IgD-negative memory B cell (primary cell): Measurements from ENCODE around the gene ALKBH5. TPM values are rescaled to one million over a fixed set of nuclear protein-coding genes. Genes with fewer than 3 reads are reported as not detected.
A peak's percentile ranks its signal among the peaks of the same experiment; 100 is the strongest.
"Not testable (repeated sequence)": the region's sequence is repeated elsewhere in the genome, so short reads cannot be mapped to it uniquely, and the experiment has no call there.

Experiments
- H3K27ac Mint-ChIP-seq, 3 donors: one replicate each; pipeline ENCODE4 v1.8.0; 2020 to 2022; ENCODE audit warnings: mild to moderate bottlenecking in 3 of 3, mixed read lengths in 3 of 3, moderate library complexity in 1 of 3
- H3K27me3 Mint-ChIP-seq: one replicate; pipeline ENCODE4 v1.8.0; 2021; ENCODE audit warnings: mixed read lengths
- H3K36me3 Mint-ChIP-seq: one replicate; pipeline ENCODE4 v1.8.0; 2020; ENCODE audit warnings: mild to moderate bottlenecking, mixed read lengths
- H3K4me1 Mint-ChIP-seq, 3 donors: one replicate each; pipeline ENCODE4 v1.8.0; 2020 to 2022; ENCODE audit warnings: mixed read lengths in 3 of 3, mild to moderate bottlenecking in 1 of 3
- H3K4me3 Mint-ChIP-seq, 4 donors: one replicate each; pipeline ENCODE4 v1.8.0; 2020 to 2022; ENCODE audit warnings: mild to moderate bottlenecking in 4 of 4, mixed read lengths in 4 of 4, moderate library complexity in 3 of 4
- H3K9me3 Mint-ChIP-seq, 3 donors: one replicate each; pipeline ENCODE4 v1.8.0; 2020 to 2021; ENCODE audit warnings: mixed read lengths in 3 of 3, mild to moderate bottlenecking in 1 of 3
- polyA plus RNA-seq: library from polyadenylated mRNA; unstranded; fragments of 300-500 nt; fragmentation: Illumina TruSeq; gene quantifications from one replicate; pipeline ENCODE4 v1.2.3, GENCODE V29; 2021

ALKBH5 gene
- polyA plus RNA-seq, 1 donor from 2014 or later, result 144 TPM

- Mint-ChIP-seq H3K27ac (peak overlapping the region in 1 of 3 donors; percentile 60), H3K4me3 (no peak overlapping the region), H3K9me3 (no peaks in the 10 kb centered on the region), H3K27me3 (no peaks in the 10 kb centered on the region), H3K36me3 (no peaks in the 10 kb centered on the region), H3K4me1 (peaks cover 0 to 7% (median 2%) of the 10 kb centered on the region in 3 donors)
Observed at GRCh38 chr17:18205861-18206260, 22.2 kb downstream of the ALKBH5 start.

GRCh38 chr17:18206962-18207361, 23.3 kb downstream of the ALKBH5 start:
- peaks cover 0 to 2% (median 0%) of the 10 kb centered on the region in 3 donors for H3K4me1 Mint-ChIP-seq
- H3K27me3 Mint-ChIP-seq, result no peaks in the 10 kb centered on the region
- H3K4me3 Mint-ChIP-seq, result no peak overlapping the region
- H3K27ac Mint-ChIP-seq, result no peak overlapping the region
- H3K36me3 Mint-ChIP-seq, result no peaks in the 10 kb centered on the region
- H3K9me3 Mint-ChIP-seq, result no peaks in the 10 kb centered on the region

GRCh38 chr17:18208092-18208491, 24.5 kb downstream of the ALKBH5 start:
- H3K4me1 Mint-ChIP-seq, result no peaks in the 10 kb centered on the region

GRCh38 chr17:18213666-18214270, 30.1 kb downstream of the ALKBH5 start:
- H3K27ac Mint-ChIP-seq, result no peak overlapping the region
- H3K9me3 Mint-ChIP-seq, result no peaks in the 10 kb centered on the region
- H3K4me1 Mint-ChIP-seq, result peaks cover 0 to 1% (median 0%) of the 10 kb centered on the region in 3 donors
- no peak overlapping the region for H3K4me3 Mint-ChIP-seq
- H3K27me3 Mint-ChIP-seq, result no peaks in the 10 kb centered on the region
- H3K36me3 Mint-ChIP-seq, result no peaks in the 10 kb centered on the region

More at GRCh38 chr17:18208092-18208491, 24.5 kb downstream of the ALKBH5 start:
- peak overlapping the region in 1 of 4 donors; percentile 55 for H3K4me3 Mint-ChIP-seq
- H3K27ac Mint-ChIP-seq, result no peak overlapping the region
- H3K27me3 Mint-ChIP-seq, result no peaks in the 10 kb centered on the region
- H3K36me3 Mint-ChIP-seq, result no peaks in the 10 kb centered on the region
- H3K9me3 Mint-ChIP-seq, result no peaks in the 10 kb centered on the region

GRCh38 chr17:18216906-18217305, 33.3 kb downstream of the ALKBH5 start:
- H3K27me3 Mint-ChIP-seq, H3K4me1 Mint-ChIP-seq, H3K4me3 Mint-ChIP-seq, H3K9me3 Mint-ChIP-seq, H3K36me3 Mint-ChIP-seq: not testable (repeated sequence)
- H3K27ac Mint-ChIP-seq, result peak overlapping the region in 1 of 3 donors; percentile 59

GRCh38 chr17:18217412-18218015, 33.9 kb downstream of the ALKBH5 start:
- Mint-ChIP-seq H3K4me1 (peaks cover 0 to 1% (median 0%) of the 10 kb centered on the region in 3 donors), H3K36me3 (no peaks in the 10 kb centered on the region), H3K27ac (peak overlapping the region in 1 of 3 donors; percentile 11), H3K27me3 (no peaks in the 10 kb centered on the region), H3K9me3 (no peaks in the 10 kb centered on the region), H3K4me3 (no peak overlapping the region)

GRCh38 chr17:18218756-18219415, 35.3 kb downstream of the ALKBH5 start:
- H3K9me3 Mint-ChIP-seq, result no peaks in the 10 kb centered on the region

GRCh38 chr17:18224053-18224386, 40.4 kb downstream of the ALKBH5 start:
- Mint-ChIP-seq H3K4me1 (peaks cover 0 to 10% (median 10%) of the 10 kb centered on the region in 3 donors), H3K27ac (peak overlapping the region in 1 of 3 donors; percentile 13), H3K4me3 (no peak overlapping the region), H3K9me3 (no peaks in the 10 kb centered on the region), H3K27me3 (no peaks in the 10 kb centered on the region), H3K36me3 (no peaks in the 10 kb centered on the region)

More at GRCh38 chr17:18218756-18219415, 35.3 kb downstream of the ALKBH5 start:
- Mint-ChIP-seq H3K27ac (no peak overlapping the region), H3K27me3 (no peaks in the 10 kb centered on the region), H3K36me3 (no peaks in the 10 kb centered on the region), H3K4me1 (peaks cover 0 to 1% (median 0%) of the 10 kb centered on the region in 3 donors), H3K4me3 (no peak overlapping the region)

- peak overlapping the region in 3 of 4 donors; percentile 70 to 86 (median 70) for H3K4me3 Mint-ChIP-seq
- no peaks in the 10 kb centered on the region for H3K9me3 Mint-ChIP-seq
- no peaks in the 10 kb centered on the region for H3K36me3 Mint-ChIP-seq
- H3K27ac Mint-ChIP-seq, result peak overlapping the region in 2 of 3 donors; percentile 62 to 71
- peaks cover 0 to 10% (median 10%) of the 10 kb centered on the region in 3 donors for H3K4me1 Mint-ChIP-seq
- no peaks in the 10 kb centered on the region for H3K27me3 Mint-ChIP-seq
Observed at GRCh38 chr17:18224387-18225120, 40.9 kb downstream of the ALKBH5 start.

- H3K4me3 Mint-ChIP-seq, result peak within 1 kb of the TSS; percentile 75 to 96 (median 94)
- H3K9me3 Mint-ChIP-seq, result no peaks in the 10 kb centered on the region
- H3K27me3 Mint-ChIP-seq, result no peaks in the 10 kb centered on the region
- H3K4me1 Mint-ChIP-seq, result peaks cover 0 to 10% (median 10%) of the 10 kb centered on the region in 3 donors
- H3K27ac Mint-ChIP-seq, result peak within 1 kb of the TSS; percentile 62 to 89 (median 80)
- H3K36me3 Mint-ChIP-seq, result no peaks in the 10 kb centered on the region
Observed at GRCh38 chr17:18225121-18225641, 41.6 kb downstream of the ALKBH5 start, which contains the start of gene LLGL1. Gene LLGL1 (plus strand): TSS chr17:18225635. CDS start chr17:18225683, 48 bp downstream.

- H3K27ac Mint-ChIP-seq, result peak overlapping the region in 2 of 3 donors; percentile 80 to 89
- no peaks in the 10 kb centered on the region for H3K36me3 Mint-ChIP-seq
- H3K9me3 Mint-ChIP-seq, result no peaks in the 10 kb centered on the region
- H3K27me3 Mint-ChIP-seq, result no peaks in the 10 kb centered on the region
- peak overlapping the region; percentile 75 to 96 (median 94) for H3K4me3 Mint-ChIP-seq
- H3K4me1 Mint-ChIP-seq, result peaks cover 0 to 10% (median 10%) of the 10 kb centered on the region in 3 donors
Observed at GRCh38 chr17:18225642-18226283, 42.1 kb downstream of the ALKBH5 start.

GRCh38 chr17:18226284-18226945, 42.8 kb downstream of the ALKBH5 start:
- Mint-ChIP-seq H3K36me3 (no peaks in the 10 kb centered on the region), H3K4me1 (peaks cover 0 to 10% (median 10%) of the 10 kb centered on the region in 3 donors), H3K9me3 (no peaks in the 10 kb centered on the region), H3K4me3 (peak overlapping the region; percentile 75 to 96 (median 94)), H3K27ac (peak overlapping the region; percentile 56 to 89 (median 80)), H3K27me3 (no peaks in the 10 kb centered on the region)

GRCh38 chr17:18227635-18228034, 44.0 kb downstream of the ALKBH5 start:
- Mint-ChIP-seq H3K36me3 (no peaks in the 10 kb centered on the region), H3K4me3 (peak overlapping the region in 2 of 4 donors; percentile 49 to 85), H3K4me1 (peaks cover 0 to 10% (median 10%) of the 10 kb centered on the region in 3 donors), H3K27me3 (no peaks in the 10 kb centered on the region), H3K9me3 (no peaks in the 10 kb centered on the region), H3K27ac (no peak overlapping the region)
